Measurements from ENCODE around the gene ALPI.

ALPI gene

DNA sequence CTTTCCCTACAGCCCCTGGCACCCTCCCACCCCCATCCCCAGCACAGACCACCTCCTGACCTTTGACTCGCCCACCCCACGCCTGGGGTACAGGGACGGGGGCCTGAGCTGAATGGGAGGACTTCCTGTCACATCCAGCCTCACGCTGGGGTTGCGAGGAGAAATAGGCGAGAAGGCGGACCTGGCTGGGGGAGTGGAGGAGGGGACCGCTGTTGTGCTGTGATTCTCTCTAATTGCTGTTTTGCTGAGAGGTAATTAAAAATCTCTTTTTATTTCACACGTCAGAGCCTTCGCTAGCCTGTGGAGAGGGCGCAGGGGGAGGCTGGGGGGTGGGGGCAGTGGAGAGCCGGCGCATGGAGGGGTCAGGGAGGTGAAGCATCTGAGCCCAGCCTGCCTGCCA lies 41.4 kb downstream of the ALPI start:
- H3K27ac ChIP-seq: no peak overlapping the region
- TF ChIP-seq, protein P1, sequence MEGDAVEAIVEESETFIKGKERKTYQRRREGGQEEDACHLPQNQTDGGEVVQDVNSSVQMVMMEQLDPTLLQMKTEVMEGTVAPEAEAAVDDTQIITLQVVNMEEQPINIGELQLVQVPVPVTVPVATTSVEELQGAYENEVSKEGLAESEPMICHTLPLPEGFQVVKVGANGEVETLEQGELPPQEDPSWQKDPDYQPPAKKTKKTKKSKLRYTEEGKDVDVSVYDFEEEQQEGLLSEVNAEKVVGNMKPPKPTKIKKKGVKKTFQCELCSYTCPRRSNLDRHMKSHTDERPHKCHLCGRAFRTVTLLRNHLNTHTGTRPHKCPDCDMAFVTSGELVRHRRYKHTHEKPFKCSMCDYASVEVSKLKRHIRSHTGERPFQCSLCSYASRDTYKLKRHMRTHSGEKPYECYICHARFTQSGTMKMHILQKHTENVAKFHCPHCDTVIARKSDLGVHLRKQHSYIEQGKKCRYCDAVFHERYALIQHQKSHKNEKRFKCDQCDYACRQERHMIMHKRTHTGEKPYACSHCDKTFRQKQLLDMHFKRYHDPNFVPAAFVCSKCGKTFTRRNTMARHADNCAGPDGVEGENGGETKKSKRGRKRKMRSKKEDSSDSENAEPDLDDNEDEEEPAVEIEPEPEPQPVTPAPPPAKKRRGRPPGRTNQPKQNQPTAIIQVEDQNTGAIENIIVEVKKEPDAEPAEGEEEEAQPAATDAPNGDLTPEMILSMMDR (IDR thresholded peaks at IDR 0.05): no peak
- H3K4me3 ChIP-seq: no peak overlapping the region
- DNase-seq (ENCODE audit: low spot score): no peak

DNA sequence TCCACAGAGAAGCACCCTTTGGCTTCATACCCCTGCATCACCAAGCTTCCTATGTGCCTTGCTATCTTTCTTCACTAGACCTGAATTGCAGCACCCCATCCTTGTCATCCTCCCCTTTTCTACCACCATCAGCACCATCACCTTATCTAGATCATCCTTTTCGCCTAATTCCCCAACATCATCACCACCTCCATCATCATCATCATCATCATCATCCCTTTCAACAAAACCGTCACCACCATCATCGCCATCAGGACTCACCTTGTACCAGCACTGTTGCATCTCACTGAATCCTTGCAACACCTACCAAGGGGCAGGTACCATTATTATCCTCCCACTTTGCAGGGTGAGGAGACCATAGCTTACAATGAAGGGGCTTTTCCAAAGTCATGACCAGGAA lies 42.5 kb downstream of the ALPI start:
- no peak for DNase-seq (ENCODE audit: low spot score)
- H3K27ac ChIP-seq: no peak overlapping the region
- TF ChIP-seq, protein P1 (IDR thresholded peaks at IDR 0.05): no peak
- no peak overlapping the region for H3K4me3 ChIP-seq

DNA sequence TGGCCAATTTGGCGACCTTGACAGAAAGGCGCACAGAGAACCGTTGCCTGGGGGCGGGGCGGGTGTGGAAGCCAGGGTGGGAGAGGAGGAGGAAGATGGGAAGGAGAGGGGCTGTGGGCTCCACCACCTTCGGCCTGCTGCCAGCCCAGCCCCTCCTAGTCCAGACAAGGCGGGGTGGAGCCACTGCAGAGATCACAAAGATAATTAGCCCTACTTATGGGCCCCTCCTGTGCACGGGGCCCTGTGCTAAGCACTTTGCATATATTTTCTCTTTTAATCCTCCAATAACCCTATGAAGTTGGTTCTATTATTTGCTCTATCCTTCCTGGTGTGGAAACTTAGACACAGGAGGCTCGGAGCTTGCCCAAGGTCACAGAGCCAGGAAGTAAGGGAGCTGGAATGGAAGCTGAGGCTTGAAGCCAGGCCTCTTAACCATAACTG lies 45.4 kb downstream of the ALPI start:
- H3K27ac ChIP-seq: no peak overlapping the region

DNA sequence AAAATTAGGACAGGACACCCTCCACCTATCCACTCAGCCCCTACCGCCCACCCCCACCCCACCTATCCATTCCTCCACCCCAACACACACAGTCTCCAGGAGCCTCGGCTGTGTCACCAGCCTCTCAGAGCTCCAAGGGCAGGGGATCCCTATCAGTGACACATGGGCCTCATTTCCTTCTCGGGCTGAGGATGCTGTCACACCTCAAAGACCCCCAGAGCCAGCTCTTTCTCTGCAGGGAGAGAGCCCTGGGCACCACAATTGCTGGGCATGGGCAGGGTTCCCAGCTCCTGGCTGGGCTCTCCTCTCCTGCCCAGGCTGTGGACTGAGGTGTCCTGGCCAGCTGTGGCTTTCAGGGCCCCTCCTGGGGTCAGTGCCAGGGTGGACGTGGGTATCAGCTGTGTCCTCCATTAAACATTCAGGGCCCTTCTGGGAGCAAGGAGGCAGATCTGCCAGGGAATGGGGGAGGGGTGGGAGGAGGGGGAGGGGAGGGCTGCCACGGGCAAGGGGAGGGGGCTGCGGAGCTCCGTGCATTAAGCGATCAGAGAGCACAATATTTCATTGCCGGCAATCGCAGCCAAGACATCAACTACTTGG lies 45.9 kb downstream of the ALPI start:
- TF ChIP-seq, protein P1 (IDR thresholded peaks at IDR 0.05): no peak
- Histone ChIP-seq H3K27ac (no peak overlapping the region), H3K4me3 (no peak overlapping the region)
- no peak for DNase-seq (ENCODE audit: low spot score)

More for the DNA sequence above, 45.4 kb downstream of the ALPI start:
- no peak for DNase-seq (ENCODE audit: low spot score)
- no peak overlapping the region for H3K4me3 ChIP-seq
- TF ChIP-seq, protein P1 (IDR thresholded peaks at IDR 0.05): no peak

DNA sequence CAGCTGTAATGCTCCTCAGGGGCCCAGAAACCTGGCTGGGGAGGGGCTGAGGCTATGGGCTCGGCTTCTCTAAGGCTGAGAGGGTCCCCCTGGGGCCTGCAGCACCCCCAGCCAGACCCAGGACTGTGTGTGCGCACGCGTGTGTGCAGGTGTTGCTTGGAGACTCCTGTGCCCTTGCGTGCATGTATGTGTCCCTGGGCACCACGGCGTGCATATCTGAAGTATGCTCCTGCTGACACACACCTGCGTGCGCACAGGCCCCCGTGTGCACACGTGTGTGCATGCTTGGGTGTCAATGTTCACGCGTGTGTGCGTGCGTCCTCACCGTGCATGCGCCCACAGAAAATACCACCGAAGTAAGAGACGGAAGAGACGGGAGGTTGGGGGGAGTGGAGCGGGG lies 46.6 kb downstream of the ALPI start:
- no peak for DNase-seq (ENCODE audit: low spot score)
- Histone ChIP-seq H3K4me3 (peak overlapping the region; percentile 78), H3K27ac (no peak overlapping the region)
- TF ChIP-seq, protein P1 (IDR thresholded peaks at IDR 0.05): no peak

DNA sequence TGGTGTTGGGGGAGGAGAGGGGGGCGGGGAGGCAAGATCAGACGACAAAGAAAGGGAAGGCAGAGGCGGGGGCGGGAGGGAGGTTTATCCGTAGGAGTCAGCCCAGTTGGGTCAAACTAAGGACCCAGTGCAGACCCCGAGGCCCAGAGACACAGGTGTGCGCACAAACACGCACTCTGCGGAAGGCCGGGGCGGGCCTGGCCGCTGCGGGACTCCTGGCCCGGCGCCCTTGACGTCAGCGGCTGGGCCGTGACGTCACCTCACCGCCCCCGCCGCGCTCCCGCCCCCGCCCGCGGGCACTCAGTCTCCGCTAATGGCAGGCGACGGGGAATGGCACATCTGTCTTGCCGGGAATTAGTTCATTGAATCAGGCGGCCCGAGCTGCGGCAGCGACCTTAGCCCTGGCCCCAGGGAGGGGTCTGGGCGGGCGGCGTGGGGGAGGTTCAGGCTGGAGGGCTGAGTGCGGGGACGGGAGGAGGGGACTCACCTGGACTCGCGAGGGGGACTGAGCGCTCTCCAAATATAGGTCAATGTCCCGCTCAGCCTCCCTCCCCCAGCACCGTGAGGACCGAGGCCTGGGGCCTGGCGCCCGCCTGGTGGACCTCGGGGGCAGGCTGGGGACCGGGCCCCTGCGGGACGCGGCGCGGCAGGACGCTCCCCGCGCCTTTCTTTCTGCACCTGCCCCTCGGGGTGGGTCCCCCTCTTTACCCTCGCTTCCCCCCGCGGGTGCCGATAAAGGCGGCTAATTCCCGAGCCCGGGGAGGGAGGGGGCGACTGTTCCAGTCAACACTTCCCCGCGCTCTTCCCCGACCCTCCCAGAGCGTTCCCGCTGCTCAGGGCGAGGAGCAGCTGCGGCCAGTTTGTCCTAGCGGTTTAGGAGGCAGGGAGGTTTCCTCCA lies 47.2 kb downstream of the ALPI start:
- TF ChIP-seq, protein P1 (IDR thresholded peaks at IDR 0.05): no peak
- DNase-seq (ENCODE audit: low spot score): no peak
- peak overlapping the region; percentile 78 for H3K4me3 ChIP-seq
- H3K27ac ChIP-seq: no peak overlapping the region

All from coronary artery (tissue), 2 donors.